22Rv1 (cell line): ENCODE results near the gene HRH2.

Source experiments
- H3K27ac ChIP-seq: fragments of 450-650 bp; 2 replicates; pipeline ENCODE4 v1.5.1; 2017
- ZFX ChIP-seq: fragments of 450-650 bp; IDR thresholded peaks from 2 replicates; pipeline ENCODE4 v1.6.1; 2017; ENCODE audit warnings: antibody characterized with exemption, borderline replicate concordance
- TF ChIP-seq, protein P1 (sequence below): fragments of 450-650 bp; IDR thresholded peaks from 2 replicates; pipeline ENCODE4 v1.5.1; 2017; ENCODE audit warnings: mild to moderate bottlenecking

Gene HRH2

DNA sequence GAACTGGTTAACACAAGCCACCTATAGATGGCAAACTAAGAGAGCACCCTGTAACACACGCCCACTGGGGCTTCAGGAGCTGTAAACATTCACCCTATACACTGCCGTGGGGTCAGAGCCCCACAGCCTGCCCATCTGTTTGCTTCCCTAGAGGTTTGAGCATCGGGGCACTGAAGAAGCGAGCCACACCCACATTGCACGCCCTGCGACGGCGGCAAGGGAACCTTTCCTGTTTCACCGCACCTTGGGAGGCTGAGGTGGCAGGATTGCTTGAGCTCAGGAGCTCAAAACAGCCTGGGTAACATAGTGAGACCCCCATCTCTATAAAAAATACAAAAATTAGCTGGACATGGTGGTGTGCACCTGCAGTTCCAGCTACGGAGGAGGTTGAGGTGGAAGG, 76.6 kb downstream of the HRH2 start:
- H3K27ac ChIP-seq = no peak overlapping the region
- no peak for TF ChIP-seq ZFX
- TF ChIP-seq, protein P1, sequence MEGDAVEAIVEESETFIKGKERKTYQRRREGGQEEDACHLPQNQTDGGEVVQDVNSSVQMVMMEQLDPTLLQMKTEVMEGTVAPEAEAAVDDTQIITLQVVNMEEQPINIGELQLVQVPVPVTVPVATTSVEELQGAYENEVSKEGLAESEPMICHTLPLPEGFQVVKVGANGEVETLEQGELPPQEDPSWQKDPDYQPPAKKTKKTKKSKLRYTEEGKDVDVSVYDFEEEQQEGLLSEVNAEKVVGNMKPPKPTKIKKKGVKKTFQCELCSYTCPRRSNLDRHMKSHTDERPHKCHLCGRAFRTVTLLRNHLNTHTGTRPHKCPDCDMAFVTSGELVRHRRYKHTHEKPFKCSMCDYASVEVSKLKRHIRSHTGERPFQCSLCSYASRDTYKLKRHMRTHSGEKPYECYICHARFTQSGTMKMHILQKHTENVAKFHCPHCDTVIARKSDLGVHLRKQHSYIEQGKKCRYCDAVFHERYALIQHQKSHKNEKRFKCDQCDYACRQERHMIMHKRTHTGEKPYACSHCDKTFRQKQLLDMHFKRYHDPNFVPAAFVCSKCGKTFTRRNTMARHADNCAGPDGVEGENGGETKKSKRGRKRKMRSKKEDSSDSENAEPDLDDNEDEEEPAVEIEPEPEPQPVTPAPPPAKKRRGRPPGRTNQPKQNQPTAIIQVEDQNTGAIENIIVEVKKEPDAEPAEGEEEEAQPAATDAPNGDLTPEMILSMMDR = no peak

DNA sequence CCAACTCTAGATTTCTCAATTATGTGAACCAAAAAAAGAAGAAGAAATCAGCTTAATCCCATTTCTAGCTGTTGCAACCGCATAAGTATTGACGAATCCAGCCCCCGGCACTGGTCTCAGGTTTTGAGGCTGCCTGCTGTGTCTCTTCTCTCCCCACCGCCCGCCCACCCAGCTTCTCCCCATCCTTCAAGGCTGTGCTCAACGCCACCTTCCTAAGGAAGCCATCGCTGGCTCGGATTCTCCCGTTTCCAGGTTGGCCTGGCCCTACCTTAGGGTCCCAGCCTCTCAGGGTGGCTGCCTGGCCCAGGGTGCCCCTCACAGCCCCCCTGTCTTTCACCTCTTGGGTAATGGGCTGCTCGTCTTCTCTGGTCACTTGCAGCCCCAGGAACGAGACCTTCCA, 77.8 kb downstream of the HRH2 start:
- TF ChIP-seq, protein P1 = no peak
- TF ChIP-seq ZFX = no peak
- H3K27ac ChIP-seq = no peak overlapping the region

DNA sequence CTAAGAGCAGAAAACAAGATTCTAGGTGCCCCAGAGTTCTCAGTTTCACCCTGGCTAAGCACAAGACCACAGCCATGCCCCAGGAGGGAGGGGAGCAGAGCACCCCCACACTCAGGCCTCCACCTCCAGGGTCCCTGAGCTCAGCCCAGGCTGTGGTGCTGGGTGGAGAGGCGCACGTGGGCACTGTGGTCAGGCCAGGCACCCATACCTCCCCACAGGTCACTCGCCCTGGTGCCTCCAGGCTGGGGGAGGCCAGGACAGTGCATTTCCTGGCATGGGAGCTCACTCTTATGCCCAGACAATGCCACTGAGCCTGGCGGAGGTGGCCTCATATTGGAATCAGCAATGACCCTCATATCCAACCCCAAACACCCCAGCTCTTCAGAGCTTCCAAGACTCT, 78.8 kb downstream of the HRH2 start:
- H3K27ac ChIP-seq = no peak overlapping the region
- no peak for TF ChIP-seq ZFX
- TF ChIP-seq, protein P1 = no peak

DNA sequence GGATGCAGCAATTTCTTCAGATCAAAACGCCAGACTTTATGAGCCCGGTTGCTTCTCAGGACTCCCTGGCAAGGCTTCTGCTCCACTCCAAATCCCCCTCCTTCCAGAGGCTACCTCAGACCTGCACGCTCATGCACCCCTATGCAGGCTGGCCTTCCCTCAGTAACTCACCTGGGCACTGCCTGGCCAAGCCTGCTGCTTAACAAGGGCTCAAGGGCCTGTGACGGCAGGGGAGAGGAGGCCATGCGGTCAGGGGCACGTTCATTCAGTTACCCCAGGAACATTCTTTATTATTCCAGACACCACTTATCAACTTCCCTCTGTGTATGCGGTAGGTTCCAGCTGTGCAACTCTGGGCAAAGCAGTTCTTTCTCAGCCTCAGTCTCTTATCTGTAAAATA, 79.6 kb downstream of the HRH2 start:
- TF ChIP-seq, protein P1 = no peak
- no peak for TF ChIP-seq ZFX

DNA sequence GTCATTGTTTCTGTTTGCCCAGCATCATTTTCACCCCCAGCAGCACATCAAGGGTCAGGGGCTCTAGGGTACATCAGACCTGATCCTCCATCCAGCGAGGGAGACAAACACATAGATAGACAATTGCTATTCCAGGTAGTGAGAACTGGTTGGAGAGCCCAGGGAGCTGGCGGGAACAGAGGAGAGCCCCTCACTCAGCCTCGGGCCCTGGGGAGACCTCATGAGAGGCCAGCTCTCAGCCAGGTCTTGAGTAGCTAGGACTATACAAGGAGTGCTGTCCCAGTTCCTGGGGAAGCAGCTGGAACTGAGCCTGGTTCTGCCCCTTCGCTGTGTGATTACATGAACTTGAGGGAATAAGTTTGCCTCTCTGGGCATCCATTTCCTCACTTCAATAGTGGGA, 80.3 kb downstream of the HRH2 start:
- H3K27ac ChIP-seq = no peak overlapping the region
- TF ChIP-seq, protein P1 = no peak
- TF ChIP-seq ZFX = no peak

More for the DNA sequence above, 79.6 kb downstream of the HRH2 start:
- no peak overlapping the region for H3K27ac ChIP-seq

DNA sequence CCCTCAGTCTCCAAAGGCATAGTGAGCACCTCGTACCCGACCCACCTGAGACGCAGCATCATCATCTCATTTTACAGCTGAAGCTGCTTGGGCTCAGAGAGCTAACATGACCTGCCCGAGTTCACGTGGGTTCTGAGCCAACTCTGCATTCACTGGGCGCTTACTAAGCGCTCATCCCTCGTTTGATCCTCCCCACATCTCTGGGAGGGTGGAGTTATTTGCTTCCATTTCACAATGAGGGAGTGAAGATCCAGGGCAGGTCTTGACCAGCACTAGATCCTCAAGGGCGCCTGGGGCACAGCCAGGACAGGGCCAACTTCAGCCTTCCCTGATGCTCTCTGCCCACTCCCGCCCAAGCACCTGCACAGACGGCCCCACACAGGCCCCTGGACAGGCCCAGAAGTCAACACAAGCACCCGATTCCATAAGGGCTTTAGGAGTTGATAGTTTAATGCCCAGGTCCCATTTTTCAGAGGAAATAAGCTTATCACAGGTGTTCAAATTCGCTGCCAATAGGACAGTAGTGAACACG, 80.8 kb downstream of the HRH2 start:
- no peak overlapping the region for H3K27ac ChIP-seq
- TF ChIP-seq ZFX = no peak
- TF ChIP-seq, protein P1 = no peak

DNA sequence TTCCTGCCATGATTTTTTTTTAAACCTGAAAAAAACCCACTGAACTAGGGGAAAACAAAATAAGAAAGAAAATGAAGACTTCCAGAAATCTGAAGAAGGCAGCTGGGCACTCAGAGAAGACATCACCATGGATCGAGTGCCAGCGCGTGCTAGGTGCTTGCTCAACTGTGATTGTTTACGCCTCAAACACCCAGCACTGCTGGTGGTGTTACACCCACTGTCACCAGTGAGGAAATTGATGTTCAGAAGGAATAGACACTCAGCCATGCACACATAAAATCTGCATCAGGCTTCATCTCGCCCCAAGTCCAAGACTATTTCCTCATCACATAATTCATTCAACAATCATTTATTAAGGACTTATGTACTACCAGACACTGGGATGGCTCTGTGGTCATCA, 82.1 kb downstream of the HRH2 start:
- TF ChIP-seq ZFX = no peak
- TF ChIP-seq, protein P1 = no peak
- no peak overlapping the region for H3K27ac ChIP-seq
